Measurements from ENCODE around the gene CNOT2.

The CNOT2 gene

DNA sequence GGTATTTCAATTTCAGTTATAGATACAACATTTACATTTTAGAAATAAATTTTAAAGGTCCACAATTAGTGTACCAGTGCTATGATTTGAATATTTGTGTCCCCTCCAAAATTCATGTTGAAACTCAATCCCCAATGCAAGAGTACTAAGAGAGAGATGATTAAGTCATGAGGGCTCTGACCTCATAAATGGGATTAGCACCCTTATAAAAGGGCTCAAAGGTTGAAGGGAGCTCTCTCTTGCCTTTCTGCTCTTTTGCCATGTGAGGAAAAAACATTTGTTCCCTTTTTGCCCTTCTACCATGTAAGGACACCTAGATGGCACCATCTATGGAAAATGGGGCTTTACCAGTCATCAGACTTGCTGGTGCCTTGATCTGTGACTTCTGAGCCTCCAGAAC lies 25.8 kb upstream of the CNOT2 start:
- TF ChIP-seq, protein P1, sequence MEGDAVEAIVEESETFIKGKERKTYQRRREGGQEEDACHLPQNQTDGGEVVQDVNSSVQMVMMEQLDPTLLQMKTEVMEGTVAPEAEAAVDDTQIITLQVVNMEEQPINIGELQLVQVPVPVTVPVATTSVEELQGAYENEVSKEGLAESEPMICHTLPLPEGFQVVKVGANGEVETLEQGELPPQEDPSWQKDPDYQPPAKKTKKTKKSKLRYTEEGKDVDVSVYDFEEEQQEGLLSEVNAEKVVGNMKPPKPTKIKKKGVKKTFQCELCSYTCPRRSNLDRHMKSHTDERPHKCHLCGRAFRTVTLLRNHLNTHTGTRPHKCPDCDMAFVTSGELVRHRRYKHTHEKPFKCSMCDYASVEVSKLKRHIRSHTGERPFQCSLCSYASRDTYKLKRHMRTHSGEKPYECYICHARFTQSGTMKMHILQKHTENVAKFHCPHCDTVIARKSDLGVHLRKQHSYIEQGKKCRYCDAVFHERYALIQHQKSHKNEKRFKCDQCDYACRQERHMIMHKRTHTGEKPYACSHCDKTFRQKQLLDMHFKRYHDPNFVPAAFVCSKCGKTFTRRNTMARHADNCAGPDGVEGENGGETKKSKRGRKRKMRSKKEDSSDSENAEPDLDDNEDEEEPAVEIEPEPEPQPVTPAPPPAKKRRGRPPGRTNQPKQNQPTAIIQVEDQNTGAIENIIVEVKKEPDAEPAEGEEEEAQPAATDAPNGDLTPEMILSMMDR (IDR thresholded peaks at IDR 0.05; ENCODE audit: insufficient read depth, low read depth, low read length, missing control alignments), result no peak
- H3K4me3 ChIP-seq (ENCODE audit: low read depth, low read length), result no peak overlapping the region
- no peak for DNase-seq (ENCODE audit: low read depth)

DNA sequence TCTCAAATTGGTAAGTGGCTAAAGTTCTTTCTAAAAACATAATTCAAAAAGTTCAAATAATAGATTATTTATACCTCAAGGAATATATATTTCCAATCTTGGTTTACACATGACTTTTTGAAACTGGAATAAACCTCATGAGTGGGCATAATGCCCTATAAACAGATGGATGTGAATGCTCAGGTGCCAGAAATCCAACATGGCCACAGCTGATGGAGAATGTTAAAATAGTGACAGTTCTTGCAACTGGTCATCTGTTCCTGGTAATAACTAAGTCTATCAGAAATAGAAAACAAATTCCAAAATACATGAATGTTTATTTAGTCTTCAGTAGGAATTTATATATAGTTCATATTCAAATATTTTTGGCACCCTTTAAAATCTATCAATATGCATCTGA lies 21.6 kb upstream of the CNOT2 start:
- no peak for DNase-seq (ENCODE audit: low read depth)
- TF ChIP-seq, protein P1 (IDR thresholded peaks at IDR 0.05; ENCODE audit: insufficient read depth, low read depth, low read length, missing control alignments), result no peak
- H3K4me3 ChIP-seq (ENCODE audit: low read depth, low read length), result no peak overlapping the region

DNA sequence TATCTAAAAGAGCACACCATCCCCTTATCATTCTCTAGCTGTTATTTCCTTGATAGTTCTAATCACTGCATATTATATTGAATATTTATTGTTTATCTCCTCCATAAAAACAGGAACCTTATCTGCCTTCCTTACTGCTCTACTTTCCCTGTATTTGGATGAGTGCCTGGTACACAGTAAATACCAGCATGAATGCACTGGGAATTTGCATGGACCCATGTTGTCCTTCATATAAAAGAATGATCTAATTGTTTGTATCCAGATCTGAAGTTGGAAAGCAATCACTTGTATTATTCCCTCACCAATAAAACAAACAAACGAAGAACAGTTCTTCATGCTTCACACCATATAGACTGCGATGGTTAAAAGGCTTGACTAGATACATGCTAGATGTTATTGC lies 15.3 kb upstream of the CNOT2 start:
- TF ChIP-seq, protein P1 (IDR thresholded peaks at IDR 0.05; ENCODE audit: insufficient read depth, low read depth, low read length, missing control alignments), result no peak
- H3K4me3 ChIP-seq (ENCODE audit: low read depth, low read length), result no peak overlapping the region
- DNase-seq (ENCODE audit: low read depth), result no peak

DNA sequence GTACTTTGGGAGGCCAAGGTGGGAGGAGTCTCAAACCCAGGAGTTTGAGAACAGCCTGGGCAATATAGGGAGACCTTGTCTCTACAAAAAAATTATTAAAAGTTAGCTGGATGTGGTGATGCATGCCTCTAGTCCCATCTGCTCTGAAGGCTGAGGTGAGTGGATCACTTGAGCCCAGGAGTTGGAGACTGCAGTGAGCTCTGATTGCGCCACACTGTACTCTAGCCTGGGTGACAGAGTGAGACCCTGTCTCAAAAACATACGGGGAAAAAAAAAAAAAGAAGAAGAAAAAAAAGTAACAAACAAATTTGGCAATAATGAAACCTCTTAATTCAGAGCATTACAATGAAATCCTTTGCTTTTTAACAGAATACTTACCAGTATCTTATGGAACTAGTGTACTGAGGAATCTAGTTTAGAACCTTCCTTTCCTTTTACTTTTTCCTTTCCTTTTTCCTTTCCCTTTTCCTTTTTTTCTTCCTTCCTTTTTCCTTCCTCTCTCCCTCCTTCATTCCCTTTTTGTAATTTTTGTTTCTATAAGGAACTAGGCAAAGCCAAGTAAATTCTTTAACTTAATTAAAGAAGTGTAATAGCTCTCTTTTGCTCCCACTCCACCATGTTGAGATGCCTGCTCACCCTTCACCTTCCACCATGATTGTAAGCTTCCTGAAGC lies 12.2 kb upstream of the CNOT2 start:
- TF ChIP-seq, protein P1 (IDR thresholded peaks at IDR 0.05; ENCODE audit: insufficient read depth, low read depth, low read length, missing control alignments), result no peak
- DNase-seq (ENCODE audit: low read depth), result no peak
- H3K4me3 ChIP-seq (ENCODE audit: low read depth, low read length), result no peak overlapping the region

DNA sequence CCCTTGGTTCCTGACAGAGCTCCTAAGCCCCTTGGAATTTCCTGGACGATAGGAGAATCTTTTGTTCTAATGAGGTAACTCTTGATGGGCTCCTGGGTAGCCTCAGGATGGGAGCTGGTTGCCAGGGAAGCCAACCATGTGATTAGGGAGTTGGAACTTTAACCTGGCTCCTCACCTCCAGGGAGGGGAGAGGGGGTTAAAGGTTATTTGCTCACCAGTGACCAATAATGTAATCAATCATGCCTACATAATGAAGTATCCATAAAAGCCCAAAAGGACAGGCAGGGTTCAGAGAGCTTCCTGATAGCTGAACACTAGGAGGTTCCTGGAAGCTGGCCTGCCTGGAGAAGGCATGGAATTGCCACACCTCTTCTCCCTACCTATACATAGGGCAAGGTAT lies 6.2 kb upstream of the CNOT2 start:
- TF ChIP-seq, protein P1 (IDR thresholded peaks at IDR 0.05; ENCODE audit: insufficient read depth, low read depth, low read length, missing control alignments), result no peak
- no peak for DNase-seq (ENCODE audit: low read depth)
- no peak overlapping the region for H3K4me3 ChIP-seq (ENCODE audit: low read depth, low read length)

DNA sequence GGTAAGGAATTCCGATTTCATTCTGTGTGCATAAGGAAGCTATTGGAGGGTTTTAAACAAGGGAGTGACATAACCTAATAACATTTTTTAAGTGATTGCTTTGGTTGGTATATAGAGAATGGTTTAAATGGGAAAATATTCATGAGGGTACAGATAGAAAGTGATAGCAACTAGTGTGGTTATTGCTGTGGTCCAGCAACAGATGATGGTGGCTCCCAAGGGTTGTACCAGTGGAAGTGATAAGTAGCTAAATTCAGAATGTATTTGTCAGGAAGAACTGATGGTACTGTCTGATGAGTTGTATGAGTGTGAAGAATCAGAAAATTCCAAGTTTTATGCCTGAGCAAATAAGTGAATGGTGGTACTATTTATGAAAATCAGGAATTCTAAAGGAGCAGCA lies 2.6 kb upstream of the CNOT2 start:
- TF ChIP-seq, protein P1 (IDR thresholded peaks at IDR 0.05; ENCODE audit: insufficient read depth, low read depth, low read length, missing control alignments), result no peak
- peak; percentile 26 for DNase-seq (ENCODE audit: low read depth)
- no peak overlapping the region for H3K4me3 ChIP-seq (ENCODE audit: low read depth, low read length)

DNA sequence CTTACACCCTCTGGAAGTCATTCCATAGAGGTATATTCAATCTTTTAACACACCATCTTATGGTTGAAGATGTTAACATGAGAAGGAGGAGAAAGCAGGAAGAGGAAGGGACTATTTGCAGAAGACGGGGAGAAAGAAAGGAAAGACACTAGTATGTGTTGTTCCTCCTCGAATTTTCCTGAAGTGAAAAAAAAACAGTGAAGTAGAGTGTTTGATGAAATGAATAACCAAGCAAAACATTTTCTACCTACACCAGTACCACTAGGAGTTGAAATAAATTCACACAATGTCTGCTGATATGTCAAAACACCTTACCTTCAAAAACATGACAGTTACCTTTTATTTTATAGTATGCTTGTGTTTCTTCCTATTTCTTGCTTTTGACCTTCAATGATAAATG lies 1.4 kb upstream of the CNOT2 start:
- no peak for DNase-seq (ENCODE audit: low read depth)
- TF ChIP-seq, protein P1 (IDR thresholded peaks at IDR 0.05; ENCODE audit: insufficient read depth, low read depth, low read length, missing control alignments), result no peak
- H3K4me3 ChIP-seq (ENCODE audit: low read depth, low read length), result peak overlapping the region; percentile 100
